Ammon's horn (tissue), 1 donor: Measurements from ENCODE around the gene ZBTB32.
A peak's percentile ranks its signal among the peaks of the same experiment; 100 is the strongest.

Experiments used
- DNase-seq: peaks from one replicate; pipeline ENCODE4 v3.0.0-alpha.2; 2016; ENCODE audit warnings: low spot score

ZBTB32 gene

DNA sequence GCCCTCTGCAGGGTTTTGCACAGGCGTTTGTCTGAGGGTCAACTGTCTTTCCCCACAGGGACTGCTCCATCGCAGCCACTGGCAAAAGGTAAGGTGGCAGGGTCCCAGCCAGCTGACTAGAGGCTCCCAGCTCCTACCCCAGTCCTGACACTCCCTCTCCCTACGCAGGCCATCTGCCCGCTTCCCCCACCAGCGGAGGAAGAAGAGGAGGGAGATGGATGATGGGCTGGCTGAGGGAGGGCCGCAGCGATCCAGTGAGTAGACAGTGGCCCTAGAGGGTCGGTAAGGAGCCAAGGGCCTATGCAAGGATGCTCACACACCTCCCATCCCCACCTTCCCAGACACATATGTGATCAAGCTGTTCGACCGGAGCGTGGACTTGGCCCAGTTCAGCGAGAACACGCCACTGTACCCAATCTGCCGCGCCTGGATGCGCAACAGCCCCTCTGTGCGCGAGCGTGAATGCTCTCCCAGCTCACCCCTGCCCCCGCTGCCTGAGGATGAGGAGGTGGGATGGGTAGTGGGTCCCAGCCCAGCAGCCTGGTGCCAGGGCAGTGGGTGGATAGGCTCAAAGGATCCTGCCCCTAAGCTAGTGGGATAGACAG, 48.5 kb downstream of the ZBTB32 start:
- no peak for DNase-seq

DNA sequence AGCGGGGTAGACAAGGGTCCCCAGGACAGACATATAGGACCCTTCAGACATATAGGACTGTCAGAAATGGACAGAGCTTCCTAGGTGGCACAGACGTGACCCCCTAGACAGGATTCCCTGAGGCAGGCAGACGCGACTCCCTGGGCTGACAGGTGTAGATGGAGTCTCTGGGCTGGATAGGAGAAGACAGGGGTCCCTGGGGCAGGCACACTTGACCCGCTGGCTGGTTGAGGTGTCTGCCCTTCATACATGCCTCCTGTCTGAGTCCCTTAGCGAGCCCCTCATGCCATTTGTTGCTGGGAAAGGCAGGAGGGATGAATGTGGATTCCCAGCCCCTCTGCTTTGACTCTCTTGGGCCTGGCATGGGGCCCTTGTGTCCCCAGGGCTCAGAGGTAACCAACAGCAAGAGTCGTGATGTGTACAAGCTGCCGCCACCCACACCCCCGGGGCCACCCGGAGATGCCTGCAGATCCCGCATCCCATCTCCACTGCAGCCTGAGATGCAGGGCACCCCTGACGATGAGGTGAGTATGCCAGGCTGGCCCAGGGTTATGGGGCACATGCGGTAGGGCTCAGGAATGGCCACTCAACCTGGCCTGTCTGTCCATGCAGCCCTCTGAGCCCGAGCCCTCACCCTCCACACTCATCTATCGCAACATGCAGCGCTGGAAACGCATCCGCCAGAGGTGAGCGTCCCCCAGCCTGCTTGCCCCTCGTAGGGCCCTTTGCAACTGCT, 49.4 kb downstream of the ZBTB32 start:
- no peak for DNase-seq

DNA sequence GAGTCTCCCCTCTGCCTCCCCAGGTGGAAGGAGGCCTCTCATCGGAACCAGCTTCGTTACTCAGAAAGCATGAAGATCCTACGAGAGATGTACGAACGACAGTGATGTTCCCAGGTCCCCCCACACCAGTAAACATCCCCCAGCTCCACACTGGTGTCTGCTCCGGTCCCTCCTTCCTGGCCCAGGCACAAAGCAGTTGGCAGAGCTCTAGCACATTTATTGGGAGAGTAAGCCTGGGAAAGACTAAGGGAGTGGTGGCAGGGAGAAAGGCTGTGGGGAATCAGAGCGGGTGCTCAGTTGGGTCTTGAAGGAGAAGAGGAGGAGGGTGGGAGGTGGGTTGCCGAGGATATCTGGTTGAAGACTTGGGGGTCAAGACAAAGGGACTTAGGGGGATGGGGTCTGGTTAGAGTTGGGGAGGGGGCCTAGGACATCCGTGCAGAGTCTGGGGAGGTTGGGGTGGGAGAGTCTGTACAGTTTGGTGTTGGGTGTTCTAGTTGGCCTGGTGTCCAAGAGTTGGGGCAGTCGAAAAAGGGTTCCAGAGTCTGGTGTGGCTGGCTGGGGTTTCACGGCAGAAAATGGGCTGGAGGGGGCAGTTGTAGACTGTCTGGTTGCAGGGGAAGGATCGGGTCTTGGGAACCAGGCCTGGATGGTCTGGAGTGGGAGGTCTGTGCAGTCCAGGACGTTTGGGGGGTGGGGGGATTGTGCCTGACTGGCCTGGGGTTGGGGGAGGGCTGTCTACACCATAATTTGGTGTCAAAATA, 50.2 kb downstream of the ZBTB32 start:
- DNase-seq = no peak

DNA sequence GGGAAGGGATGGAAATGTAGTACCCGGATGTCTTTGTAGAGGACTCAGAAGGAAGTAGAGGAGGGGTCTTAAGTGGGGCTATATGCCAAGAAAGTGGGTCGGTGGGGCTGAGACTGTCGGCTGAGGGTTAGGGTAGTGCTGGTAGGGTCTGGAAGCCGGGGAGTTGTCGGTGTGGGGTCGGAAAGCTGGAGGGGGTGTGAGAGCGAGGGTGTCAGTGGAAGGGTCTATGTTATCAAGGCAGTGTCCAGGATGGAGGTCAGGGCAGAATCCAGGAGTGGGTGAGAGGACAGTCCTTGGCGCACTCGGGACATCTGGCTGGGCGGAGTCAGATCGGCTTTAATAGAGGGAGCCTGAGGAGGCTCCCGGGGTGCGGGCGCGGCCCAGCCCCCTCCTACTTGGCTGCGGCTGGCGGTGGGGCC, 50.8 kb downstream of the ZBTB32 start:
- no peak for DNase-seq

DNA sequence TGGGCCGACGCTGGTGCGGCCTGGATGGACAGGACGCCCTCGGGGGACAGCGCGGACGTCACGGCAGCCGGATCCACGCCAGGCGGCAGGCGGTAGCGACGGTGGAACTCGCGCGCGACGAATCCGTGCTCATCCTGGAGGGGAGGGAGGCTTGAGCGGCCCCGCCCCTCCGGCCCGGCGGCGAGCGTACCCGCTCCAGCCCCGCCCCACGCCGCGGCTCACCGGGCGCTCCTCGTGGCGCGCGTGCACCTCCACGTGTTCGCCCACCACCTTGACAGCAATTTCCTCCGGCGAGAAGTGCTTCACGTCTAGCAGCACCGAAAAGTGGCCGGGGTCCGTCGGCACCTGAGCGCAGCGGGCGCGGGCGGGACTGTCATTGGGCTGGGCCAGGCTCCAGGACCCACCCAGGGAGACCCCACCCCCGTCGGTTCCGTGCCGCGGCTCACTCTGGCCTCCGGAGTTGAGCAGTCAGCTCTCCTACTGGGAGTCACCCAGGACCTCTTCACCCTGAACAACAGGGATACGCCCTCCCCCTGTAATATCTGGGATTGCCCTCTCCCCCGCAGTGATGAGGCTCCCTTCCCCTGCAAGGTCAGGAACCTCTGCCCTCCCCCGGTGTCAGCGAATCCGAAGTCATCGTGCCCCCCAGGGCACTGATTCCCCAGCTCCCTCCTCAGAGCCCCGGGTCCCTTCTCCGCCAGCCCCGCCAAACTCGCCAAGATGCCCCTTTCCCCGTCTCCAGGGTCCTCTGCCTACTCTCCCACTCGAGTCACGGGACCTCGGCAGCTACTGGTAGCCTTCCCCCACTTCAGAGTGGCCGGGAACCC, 51.4 kb downstream of the ZBTB32 start:
- no peak for DNase-seq

DNA sequence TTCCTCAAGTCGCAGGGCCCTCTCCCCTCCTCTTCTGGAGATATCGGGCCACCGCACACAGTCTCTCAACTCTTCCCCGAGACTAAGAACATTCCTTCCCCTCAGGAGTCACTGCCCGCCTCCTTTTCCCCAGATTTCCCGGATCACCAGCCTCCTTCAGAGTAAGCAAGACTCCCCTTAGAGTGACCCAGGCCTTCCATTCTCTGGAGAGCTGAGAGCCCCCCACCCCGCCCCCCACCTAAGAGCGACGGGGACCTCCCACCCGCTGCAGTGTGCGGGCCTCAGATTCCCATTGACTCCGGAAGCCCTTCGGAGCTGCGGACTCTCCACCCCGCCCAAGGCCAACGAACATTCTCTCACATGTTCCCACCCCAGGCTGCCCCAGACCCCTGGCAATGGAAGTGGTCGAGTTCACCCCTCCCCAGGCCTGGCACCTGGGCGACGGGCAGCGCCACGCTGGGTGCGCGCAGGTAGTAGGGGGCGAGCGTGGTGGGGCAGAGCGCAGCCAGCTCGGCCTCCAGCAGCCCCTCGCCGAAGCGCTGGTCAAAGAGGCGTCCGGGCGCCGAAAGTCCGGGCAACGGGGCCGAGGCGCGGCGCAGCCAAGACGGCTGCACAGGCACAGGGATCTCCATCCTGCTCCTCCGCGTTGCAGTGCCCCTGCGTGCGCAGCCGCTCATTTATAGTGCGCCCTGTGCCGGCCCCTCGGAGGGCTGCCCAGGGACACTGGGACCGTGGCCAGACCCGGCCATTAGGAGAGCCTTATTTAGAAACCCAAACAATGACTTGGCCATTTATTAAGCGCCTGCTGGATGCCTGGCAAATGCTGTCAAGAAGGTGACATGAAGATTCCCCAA, 52.2 kb downstream of the ZBTB32 start, which contains the start of gene HSPB6:
TSS of gene HSPB6 (minus strand) at position 653 of the 854 bp plus-strand sequence. CDS start at position 632, 21 bp downstream.
- no peak for DNase-seq

DNA sequence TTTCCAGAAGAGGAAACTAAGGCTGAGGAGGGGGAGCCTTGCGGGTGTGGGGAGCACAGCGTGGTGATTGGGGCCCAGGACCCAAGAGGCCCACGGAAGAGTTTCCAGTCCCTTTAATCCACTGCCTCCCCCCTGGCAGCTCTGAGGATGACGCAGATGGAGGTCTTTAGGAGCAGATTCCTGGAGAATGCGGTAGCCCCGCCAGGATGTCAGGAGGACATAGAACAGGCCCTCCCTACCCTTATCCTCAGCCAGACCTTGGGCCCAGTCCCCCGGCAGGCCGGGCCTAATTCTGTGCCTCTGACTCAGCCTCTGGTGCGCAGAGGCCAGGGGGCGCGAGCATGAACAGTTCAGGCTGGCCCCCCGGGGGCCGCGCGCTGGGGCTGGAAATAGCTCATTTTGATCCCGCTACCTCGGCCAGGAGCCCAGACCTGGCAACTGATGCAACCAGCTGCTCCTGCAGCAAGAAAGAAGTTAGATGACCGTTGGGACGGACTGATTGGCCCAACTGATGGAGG, 52.9 kb downstream of the ZBTB32 start:
- no peak for DNase-seq

DNA sequence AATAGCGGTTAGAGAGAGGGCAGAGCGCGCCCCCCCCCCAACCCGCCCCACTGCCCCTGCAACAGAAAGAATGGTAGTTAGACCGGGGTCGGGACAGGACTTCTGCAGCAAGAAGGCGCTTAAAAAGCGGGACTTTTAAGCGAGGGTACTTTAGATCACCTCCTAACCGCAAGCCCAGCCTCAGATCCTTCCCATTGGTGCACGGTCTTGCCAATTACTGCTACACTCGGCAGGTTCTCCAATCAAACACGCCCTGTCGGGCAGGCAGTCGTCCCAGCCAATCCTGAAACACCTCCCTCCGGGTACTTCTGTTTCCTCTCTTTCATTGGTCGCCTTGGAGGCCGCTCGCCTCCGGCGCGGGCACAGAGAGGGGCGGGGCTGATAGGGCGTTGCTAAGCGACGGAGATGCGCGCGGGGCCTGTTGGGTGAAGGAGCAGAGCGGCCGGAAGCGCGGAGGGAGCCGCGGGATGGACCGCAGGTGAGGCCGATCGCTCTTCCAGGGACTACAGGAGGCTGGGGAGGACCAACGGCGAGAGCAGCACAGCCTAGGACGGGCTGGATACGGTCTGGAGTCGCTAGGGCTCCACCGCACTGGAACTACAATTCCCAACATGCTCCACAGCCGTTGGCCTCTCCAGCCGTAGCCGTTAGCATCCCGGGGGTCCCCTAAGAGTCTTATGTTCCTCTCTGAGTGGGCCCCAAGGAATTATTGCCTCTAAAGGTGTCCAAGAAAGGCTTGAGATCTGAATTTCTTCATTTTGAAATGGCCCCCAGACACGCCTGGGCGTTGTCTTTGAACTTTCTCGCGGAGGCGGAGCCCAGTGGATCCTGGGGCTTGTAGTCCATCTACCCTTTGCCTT, 53.6 kb downstream of the ZBTB32 start, which contains the start of gene PROSER3:
TSS of gene PROSER3 (plus strand) at position 428 of the 860 bp plus-strand sequence. CDS start at position 468, 40 bp downstream.
- DNase-seq = peak; percentile 99

DNA sequence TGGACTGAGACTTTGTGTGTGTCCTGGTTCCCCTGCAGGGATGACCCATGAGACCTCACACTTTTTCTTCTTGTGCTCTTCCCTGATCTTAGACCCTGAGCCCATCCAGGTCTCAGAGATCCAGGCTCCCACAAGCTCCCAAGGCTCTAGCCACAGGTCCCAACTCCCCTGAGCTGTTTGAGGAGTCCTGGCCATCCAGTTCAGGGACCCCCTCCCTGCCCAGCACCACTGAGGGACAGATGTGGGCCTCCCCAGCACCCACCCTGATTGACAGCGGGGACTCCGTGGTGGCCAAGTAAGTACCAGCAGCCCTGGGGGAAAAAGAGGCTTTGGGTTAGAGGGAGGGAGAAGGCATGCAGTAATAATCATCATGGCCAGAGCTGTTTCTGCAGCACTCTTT, 55.3 kb downstream of the ZBTB32 start:
- no peak for DNase-seq

DNA sequence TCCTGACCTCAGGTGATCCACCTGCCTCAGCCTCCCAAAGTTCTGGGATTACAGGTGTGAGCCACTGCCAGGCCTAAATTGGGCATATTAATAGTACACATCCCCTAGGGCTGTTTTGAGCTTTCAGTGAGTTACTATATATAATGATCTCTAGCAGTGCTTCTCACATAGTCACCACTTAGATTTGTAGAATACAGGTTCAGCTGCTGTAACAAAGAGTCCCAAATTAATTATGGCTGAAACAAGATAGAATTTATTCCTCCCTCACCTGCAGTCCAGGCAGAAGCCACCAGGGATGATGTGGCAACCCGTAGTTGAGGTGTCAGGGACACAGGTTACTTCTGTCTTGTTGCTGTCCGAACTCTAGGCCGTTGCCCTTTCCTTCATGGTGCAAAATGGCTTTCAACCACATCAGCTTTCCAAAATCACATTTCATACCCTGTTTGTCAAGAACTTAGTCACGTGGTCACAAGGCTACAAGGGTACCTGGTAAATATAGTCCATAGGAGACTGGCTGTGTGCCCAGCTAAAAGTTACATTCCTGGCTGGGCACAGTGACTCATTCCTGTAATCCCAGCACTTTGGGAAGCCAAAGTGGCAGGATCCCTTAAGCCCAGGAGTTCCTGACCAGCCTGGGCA, 56.5 kb downstream of the ZBTB32 start:
- no peak for DNase-seq

DNA sequence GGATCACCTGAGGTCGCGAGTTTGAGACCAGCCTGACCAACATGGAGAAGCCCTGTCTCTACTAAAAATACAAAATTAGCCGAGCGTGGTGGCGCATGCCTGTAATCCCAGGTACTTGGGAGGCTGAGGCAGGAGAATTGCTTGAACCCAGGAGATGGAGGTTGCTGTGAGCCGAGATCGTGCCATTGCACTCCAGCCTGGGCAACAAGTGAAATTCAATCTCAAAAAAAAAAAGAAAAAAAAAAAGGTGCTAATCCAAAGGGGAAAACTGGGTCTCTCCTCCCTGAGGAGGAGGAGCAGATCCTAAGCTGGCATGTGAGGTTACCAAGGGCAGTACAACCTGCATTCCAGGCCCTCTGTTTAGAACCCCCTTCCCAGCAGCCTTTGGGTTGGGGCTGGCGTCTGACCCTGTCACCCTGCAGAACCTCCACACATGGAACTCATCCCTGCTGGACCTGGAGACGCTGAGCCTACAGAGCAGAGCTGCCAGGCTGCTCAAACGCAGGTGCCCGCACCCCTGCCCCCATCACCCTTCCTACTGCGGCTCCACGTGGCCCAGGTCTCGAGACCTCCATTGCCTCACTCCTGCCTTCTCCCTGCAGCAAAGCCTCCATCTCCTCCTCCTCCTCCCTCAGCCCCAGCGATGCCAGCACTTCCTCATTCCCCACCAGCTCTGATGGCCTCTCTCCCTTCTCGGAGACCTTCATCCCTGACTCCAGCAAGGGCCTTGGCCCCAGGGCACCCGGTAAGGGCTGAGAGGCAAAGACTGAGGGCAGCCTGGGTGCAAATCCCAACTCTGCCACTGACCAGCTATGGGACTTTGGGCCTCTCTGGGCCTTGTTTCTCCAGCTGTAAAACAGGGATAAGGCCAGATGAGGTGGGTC, 60.3 kb downstream of the ZBTB32 start:
- DNase-seq = no peak
